ENCODE measurements around the gene ETV5.

GRCh38 chr3:186046838-186047237, 62.1 kb downstream of the ETV5 start:
- no peak for TF ChIP-seq POLR2A (IDR thresholded peaks at IDR 0.05)
- no peak for TF ChIP-seq CTCF (IDR thresholded peaks at IDR 0.05)
- TF ChIP-seq POLR2AphosphoS5 (IDR thresholded peaks at IDR 0.05): no peak
- no peak for TF ChIP-seq EP300 (IDR thresholded peaks at IDR 0.05; ENCODE audit: low read depth)

Measured in transverse colon (tissue), 4 donors.